ENCODE results near the gene FRMD1.

FRMD1 gene

DNA sequence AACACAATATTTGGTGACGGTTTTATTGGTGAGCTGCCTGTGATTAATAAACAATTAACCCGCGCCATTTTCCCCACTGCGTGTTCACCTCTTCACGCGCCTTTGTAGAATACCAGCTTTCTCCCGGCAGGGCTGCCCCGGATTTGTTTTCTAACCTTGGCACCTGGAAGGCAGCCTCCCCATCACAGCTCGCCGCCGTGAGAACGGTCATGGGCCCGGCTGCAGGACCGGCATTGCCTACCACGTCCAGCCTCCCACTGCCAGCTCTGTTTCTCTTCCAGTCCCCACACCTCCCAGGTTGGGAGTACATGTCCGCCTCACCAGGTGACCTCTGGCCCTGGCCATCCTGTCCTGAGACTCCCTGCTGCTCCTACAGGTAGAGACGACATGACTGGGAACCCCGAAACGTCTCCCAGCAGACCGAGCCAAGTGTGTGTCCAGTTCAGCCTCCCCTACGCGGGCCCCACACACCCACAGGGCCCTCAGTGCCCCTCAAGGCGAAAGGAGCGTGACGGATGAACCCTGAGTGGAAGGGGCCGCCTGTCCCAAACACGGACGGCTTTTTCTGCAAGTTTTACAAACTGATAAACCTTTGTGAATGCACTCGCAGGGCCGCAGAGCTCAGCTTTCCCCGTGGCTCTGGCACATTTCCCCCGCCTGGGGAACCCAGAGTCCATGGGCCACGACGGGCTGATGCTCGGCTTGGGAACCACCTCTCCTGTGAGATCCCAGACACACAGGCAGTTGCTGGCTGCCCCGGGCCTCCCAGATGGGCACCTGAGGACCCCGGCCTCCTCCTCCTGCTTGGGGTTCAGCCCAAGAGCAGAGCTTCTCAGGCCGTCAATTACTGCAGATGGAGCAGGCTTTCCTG is 25.7 kb downstream of the FRMD1 start:
- no peak for DNase-seq

DNA sequence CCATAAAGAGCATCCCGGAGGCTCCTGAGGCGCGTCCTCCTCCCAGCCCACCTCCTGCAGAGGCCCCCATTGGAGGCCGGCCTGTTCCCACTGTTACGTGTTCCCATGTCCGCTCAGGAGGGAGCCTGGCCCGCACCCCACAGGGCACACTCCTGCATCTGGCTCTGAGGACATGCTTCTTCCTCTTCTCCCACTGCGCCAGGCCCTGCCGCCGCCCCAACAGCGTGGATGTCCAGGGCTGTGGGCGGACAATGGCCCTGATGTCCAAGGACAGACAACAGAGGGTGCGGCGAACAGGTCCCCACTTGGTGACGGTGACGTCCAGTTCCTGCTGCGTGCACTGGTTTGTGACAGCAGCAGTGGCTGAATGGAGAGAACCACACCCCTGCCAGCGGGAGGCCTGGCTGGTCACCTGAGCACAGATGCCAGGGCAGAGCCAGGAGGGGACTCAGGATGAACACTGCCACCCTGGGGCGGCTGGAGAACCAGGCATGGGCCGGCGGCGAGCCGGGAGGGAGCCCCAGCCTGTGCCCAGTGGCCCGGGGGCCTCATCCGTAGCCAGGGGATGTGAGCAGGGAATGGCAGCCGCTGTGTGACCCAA is 26.6 kb downstream of the FRMD1 start:
- no peak for DNase-seq

DNA sequence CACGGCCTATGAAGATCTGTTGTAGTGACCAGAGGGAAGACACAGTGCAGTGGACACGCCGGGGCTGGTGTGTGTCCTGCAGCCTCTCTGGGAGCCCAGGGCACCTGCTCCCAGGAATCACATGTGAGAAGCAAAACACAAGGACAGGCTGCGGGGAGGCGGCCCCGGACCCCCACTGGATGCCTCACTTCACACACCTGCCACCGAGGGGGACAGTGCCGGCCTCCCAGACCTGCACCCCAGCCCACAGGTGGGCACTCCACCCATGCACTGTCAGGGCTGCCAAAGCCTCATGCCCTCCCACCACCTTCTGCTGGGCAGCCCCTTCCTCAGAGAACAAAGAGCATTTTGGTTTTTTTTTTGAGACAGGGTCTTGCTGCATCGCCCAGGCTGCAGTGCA is 27.4 kb downstream of the FRMD1 start:
- DNase-seq: no peak

DNA sequence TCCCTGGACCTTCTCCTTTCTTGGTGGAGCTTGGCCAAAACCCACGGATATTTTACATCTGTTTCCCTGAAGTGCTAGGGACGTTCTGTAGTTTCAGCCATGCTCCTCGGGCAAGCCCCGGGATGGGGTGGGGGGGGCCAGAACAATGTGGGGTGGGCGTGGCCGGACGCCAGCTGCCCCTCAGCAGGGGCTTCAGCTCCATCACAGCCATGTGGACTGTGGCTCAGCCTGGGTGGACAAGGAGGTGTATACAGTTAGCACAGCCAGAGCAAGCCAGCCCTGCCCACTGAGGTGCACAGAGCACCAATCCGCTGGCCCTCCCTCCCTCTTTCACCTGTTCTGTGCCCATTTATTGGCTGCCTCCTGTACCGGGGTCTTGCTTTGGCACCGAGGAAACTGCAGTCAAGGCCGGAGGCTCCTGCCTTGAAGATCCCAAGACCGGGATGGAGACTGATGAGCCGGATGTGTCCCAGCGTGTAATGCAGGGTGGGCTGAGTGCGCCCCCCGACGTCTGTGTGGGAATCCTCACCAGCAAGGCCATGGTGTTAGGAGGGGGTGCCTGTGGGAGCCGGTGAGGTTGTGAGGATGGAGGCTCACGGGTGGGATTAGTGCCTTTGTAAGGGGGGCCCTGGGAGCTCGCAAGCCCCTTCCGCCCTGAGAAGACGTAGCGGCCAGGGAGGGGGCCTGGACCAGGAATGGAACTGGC is 28.0 kb downstream of the FRMD1 start:
- no peak for DNase-seq

DNA sequence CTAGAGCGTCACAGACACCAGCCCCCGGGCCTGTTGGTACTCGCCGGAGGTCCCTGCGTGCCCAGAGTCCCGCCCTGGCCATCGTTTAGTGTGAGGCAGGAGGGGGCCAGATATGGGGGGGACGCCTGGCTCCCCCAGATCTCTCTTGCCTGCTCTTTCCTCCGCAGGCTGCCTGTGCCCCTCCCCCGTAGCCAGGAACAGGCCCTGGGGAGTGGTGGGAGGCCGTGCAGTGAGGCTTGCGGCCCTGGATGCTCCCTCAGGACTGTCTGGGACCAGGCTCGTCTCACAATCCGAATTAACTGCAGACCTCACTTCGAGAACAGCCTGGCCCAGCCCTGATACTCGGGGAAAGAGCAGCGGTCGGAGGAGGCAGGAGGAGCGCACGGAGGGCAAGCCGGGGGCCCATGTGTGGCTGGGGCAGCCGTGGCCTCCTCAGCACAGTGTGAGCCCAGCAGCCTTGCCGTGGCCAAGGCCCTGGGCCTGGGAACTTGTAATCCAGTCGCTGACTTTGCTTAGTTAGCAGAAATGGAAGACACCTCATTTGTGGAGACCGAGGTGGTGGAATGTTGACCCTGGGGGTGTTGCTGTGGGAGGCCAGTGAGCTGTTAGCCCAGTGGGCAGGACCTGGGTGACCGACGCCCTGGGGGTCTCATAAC is 28.7 kb downstream of the FRMD1 start:
- DNase-seq: no peak

DNA sequence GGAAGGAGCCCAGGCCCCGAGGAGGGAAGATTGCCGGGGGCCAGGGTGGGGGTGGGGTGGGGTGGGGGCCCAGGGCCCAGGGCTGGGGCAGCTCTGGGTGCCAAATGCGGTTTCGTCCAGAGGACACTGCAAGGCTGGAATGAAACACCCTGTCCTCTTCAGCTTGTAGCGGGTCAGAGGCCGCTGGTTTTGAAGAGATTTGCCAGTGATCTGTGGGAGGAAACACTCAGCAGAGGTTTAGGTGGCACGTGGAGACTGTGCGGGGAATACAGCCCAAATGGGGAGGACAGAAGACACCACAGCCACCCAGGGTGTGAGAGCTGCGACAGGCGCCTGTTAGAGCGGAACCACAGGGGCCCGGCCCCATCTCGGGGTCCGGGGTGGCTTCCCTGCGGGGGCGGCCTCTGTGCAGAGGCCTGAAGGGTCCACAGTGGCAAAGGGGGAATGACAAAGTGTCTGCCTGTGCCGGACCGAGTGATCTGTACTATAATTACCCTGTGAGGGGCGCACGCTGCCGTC is 29.2 kb downstream of the FRMD1 start:
- DNase-seq: no peak

DNA sequence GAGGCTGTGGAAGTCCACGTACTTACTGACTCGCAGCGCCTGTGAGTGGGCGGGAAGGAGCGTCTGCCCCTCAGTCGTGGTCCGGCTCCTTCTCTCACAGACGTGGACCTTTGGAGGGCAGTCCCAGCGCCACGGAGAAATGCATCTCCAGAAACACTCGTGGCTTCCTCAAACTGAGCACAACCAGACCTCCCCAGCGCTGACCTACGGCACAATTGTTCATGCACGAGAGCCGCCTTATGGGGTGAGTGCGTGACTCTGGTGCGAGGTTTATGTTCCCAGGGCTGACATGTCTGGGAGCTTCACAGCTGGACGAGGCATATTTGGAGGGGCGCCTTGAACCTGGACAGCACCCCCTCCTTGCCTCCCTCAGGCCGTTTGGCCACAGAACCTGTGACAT is 29.7 kb downstream of the FRMD1 start:
- no peak for DNase-seq

DNA sequence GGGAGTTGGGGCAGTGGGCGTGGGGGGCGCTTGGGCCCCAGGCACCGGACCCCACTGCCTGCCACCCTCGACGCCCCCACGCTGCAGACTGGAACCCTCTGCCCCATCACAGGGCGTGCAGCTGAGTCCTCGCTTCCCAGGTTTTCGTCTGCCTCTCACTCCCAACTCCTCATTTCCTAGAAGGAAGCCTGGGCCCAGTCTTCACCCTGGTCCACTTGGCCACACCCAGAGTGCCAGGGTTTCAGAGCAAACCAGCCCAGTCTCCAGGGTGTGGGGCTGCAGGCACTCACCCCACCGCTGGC is 30.3 kb downstream of the FRMD1 start:
- no peak for DNase-seq

DNA sequence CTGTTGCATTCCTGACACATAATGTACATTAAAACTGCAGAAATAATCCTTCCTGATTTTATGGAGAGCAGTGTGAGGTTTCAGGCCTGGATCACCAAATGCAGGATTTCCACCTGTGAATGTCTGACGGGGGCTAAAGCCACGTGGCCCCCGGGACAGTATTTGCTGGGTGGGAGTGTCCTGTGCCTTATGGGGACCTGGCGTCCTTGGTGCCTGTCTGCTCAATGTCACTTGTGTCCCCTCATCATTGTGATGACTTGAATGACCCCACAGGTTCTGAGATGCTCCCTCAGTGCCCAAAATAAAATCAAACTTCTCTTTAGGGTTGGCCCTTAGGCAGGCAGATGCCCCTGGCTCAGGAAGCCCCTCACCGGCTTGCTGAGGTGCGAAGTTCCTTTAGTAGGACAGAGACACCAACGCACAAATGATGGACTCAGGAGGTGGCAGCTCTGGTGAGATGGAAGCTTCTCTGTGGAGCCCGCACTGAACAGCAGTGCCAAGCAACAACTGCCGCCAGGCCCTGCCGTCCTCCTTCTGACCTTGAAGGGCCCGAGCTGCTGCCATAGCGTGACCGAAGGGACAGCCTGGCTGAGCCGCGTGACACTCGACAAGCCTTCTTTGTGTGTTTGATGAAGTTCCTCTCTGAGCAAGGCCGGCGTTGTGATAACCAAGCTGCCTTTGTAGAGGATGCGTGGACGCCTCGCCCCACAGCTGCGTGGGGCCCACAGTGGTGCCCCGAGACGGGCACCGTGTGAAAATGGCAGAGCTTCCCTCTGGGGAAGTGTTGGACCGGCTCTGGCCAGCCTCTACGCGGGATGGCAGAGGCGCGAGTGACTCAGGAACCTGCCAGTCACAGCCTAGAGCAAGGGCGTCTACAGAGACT is 30.9 kb downstream of the FRMD1 start:
- DNase-seq: no peak

DNA sequence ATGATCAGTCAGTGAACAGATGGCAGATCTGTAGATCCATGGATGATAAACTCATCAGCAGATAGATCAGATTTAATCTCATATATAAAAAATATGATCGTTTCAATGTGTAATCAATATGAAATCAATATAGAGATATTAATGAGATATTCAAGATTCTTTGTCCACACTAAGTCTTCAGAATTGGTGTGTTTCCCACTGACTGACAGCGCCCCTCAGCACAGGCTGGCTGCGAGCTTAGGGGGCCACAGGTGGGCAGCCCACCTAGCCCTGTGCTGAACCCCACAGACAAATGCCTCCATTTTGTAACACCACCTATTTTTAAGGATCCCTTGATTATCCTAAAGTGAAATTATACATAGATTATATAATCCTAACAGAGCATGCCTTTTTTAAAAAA is 32.3 kb downstream of the FRMD1 start:
- no peak for DNase-seq

DNA sequence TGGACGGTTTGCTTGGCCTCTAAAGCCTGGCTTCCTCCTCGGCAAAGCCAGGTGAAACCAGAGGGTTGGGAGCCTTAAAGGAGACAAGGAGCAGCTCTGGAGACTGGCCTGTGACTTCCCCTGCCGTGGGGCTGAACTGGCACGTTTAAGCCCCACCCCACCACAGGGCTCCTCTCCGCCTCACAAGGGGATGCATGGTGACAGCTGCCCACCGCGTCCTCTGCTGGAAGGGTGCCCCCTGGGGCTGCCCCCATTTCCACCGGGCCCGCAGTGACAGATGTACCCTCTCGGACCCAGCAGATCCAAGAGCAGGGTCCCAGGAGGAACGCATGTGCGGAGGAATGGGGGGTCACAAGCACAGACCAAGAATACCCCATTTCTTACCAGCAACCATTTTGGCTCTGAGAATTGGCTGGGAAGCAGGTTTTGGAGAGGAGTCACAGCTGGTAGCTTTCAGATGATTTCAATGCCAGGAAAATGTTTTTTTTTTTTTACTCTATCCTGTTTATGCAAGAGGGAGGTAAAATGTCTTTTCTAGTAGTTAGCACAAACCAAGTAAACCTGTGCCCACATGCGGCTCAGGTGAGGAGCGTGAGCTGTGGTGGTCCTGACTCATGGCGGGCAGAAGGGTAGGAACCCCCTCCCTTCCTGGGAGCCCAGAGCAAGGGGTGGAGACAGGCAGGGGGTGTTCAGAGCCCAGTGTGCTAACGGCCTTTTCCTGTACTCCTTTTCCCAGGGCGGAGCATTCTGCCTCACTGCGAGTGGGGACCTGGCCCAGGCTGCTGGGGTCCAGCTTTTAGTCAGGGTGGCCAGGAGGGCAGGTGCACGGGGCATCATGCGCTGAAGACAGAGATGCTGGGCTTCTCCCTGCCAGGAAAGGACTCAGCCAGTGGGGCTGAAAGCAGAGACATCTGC is 33.0 kb downstream of the FRMD1 start:
- DNase-seq: no peak

DNA sequence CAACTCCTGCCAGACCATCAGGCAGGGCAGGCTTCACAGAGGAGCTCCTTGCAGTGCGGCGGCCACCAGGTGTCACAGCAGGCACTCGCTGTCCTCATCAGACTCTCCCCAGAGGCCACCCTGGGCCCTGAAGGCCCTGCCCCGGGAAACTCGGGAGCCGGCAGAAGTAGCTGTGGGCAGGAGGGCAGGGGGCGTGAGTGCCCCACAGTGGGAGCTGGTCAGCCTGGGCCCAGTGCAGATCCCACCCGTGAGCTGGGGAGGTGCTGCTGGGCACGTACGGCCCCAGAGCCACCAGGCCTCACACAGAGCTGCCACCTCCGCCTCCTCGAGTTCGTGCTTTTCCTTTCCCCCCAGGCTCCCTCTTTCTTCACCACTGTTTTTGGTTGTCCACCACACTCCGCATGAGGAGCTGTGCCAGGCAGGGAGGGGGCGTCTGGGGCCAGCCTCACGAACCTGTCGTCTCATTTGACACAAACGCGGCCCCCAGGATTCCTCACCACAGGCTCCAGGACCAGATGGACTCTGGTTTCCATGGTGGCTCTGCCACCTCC is 33.8 kb downstream of the FRMD1 start:
- DNase-seq: no peak

DNA sequence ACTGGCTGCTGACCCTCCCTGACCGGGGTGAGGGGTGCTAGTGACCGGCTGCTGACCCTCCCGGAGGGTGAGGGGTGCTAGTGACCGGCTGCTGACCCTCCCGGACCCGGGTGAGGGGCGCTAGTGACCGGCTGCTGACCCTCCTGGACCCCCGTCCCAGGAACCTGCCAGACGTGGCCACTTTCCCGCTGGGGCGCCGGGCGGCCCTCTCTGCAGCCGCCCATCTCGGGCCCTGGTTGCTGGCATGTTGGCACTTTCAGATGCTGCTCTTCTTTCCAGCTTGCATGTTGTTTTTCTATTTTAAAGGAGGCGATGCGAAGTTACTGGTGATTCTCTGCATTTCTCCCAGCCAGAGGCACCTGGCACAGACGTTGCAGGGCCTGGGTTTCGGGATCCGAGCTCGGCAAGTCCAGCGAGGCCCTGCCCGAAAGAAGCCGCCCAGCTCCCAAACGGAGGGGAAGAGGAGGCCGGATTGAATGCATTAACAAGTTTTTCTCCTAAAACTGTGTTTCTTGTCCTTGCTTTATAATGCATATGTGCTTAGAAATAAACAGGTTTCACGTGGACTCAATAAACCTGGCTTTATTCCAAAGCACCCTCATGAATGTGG is 34.4 kb downstream of the FRMD1 start:
- no peak for DNase-seq

DNA sequence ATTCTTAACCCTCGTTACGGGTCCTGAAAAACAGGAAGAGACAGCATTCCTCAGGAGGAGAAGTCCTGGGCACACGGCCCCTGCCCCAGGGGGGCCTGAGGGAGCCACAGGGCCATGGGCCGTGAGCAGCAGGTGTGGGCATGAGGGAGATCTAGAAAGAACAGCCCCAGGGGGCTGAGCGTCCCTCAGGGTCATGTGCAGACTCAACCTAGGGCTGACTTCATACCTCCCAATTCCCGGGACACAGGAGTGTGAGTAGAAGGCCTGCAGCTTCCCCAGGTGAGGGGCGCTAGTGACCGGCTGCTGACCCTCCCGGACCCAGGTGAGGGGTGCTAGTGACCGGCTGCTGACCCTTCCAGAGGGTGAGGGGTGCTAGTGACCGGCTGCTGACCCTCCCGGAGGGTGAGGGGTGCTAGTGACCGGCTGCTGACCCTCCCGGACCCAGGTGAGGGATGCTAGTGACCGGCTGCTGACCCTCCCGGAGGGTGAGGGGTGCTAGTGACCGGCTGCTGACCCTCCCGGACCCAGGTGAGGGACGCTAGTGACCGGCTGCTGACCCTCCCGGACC is 35.1 kb downstream of the FRMD1 start:
- no peak for DNase-seq

DNA sequence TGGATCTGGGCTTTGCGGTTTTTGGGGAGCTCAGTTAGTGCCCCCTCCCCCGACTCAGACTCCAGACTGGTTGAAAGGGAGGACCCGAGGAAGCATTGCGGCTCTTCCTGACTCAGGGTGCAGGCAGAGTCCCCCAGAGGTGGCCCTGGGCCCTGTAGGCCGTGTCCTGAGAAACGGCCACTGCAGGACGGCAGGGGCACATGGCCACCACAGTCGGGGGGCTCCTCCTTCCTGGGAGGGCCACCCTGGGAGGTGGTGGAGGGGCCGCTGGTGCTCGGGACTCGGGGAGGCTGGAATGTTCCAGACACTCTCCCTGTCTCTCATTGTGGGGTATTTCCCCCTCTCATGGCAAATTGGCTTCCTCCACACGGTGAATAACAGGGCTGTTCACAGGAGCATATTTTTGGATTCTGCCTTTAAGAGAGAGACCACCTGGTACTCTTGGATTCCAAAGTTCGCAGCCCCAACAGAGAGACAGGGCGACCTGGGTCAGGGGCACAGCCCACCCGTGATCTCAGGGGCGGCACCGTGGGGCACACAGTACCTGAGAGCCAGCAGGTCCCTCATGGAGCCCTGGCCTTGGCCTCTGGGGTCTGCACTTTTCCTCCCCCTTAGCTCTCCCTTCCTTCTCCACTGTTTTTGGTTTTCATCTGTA is 35.7 kb downstream of the FRMD1 start:
- no peak for DNase-seq

DNA sequence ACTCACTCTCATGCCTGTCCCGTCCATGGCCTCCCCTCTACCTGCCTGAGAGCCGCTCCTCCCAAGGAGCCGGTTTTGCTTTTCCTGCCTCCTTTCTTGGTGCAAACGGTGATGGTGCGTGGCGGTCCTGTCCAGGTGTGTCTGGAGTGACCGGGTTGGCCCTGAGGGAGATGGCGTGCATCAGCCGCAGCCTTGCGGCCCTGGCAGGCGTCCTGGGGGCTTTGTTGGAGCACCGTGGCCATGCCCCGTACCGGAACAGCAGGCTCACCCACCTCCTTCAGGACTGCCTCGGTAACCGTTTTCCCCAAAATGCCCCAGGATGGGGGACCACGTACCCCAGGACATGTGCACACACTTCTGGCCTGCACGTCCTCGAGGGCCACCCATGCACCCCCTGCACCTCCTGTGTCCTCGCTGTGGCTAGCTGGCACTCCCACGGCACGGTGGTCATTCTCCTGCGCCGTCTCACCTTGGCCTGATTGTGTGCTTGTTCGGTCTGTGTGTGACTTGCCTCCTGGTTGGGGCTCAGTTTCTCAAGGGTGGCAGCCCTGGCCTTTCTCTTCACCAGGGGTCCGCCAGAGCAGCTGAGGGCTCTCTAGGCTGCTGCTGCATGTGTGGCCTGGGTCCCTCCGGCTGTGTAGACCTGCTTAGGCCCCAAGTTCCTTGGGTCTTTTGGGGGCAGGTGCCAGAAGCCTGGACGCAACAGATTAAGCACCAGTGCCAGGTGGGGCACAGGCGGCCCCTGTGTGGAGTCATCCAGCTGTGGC is 36.4 kb downstream of the FRMD1 start:
- no peak for DNase-seq

DNA sequence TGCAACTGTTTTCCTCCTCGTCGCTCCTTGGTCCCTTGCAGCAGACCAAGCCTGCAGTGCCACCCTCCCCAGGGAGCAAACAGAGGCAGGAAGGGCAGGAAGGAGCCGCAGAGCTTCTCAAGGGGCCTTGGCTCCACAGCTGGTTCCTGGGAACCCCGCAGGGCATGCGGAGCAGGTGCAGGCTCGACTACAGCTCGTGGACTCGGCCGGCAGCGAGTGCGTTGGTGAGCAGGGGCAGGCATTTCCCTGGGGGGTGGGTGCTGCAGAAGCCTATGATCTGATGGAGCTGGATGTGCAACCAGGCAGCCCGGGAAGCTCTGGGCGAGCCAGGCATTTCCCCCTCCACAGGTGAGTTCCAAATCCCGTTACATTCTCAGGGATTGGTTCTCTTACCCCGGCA is 37.1 kb downstream of the FRMD1 start:
- DNase-seq: no peak

DNA sequence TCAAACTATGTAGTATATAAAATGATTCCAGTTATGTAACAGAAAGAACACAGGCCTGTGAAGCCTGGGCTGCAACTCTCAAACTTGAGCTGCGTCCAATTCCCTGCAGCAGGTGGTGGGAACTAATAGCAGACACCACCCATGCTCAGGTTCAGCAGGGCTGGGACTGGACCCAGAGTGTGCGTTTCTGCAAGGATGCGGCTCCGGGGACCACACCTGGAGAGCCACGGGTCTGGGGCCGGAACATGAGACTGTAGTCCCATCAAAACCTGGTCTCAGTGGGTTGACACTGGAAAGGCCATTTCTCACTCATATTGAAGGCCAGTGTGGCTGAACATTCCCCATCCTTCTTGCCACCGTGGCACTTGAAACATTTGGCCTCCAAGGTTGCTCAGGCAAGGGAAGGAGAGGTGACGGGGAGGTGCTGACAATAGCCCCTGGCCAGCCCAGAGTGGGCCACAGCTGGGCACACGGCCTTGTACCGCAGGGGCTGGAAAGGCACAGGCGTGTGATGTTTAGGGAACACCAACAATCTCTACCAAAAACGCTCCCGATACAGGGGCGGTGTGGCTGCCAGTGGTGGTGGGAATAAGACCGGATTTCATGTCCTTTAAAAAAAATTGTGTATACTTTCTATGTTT is 38.0 kb downstream of the FRMD1 start:
- no peak for DNase-seq

All from NK-92 treated with Interleukin-12 subunit alpha and Interleukin-12 subunit beta, amount 100 ng/mL, for 24 hours (cell line).